SK-N-SH treated with all-trans-retinoic acid at 6 μM for 48 hours (cell line): Measurements from ENCODE around the gene VTI1A.

ENCODE experiments used
- ATAC-seq: fragments of 200-7000 bp; cut with Tn5 transposase; 3 replicates; pipeline ENCODE4 v1.9.1; 2020; ENCODE audit warnings: mild to moderate bottlenecking, moderate library complexity
- ARNTL ChIP-seq: fragments of 450-650 bp; formaldehyde crosslinking; IDR thresholded peaks from 2 replicates; pipeline ENCODE4 v1.5.0; 2020; ENCODE audit warnings: low read depth, mild to moderate bottlenecking, moderate library complexity, borderline replicate concordance
- BACH2 ChIP-seq: fragments of 250-450 bp; sonication (Bioruptor Pico); IDR thresholded peaks from 2 replicates; pipeline ENCODE4 v1.9.0; 2021; ENCODE audit warnings: mild to moderate bottlenecking, borderline replicate concordance
- CREB5 ChIP-seq: fragments of 250-450 bp; sonication (Bioruptor Pico); IDR thresholded peaks from 2 replicates; pipeline ENCODE4 v1.5.1; 2020; ENCODE audit warnings: low read depth, mild to moderate bottlenecking, moderate library complexity
- CSDC2 ChIP-seq: fragments of 250-450 bp; sonication (Bioruptor Pico); IDR thresholded peaks from 2 replicates; pipeline ENCODE4 v1.5.0; 2020; ENCODE audit warnings: mild to moderate bottlenecking, moderate library complexity
- ESRRG ChIP-seq: fragments of 250-450 bp; sonication (Bioruptor Pico); IDR thresholded peaks from 2 replicates; pipeline ENCODE4 v1.6.1; 2021; ENCODE audit warnings: mild to moderate bottlenecking
- GLIS3 ChIP-seq: fragments of 250-450 bp; sonication (Bioruptor Pico); IDR thresholded peaks from 2 replicates; pipeline ENCODE4 v1.5.0; 2020; ENCODE audit warnings: mild to moderate bottlenecking, moderate library complexity
- ISL1 ChIP-seq: fragments of 250-450 bp; sonication (Bioruptor Pico); IDR thresholded peaks from 2 replicates; pipeline ENCODE4 v2.1.2; 2022; ENCODE audit warnings: mild to moderate bottlenecking, moderate library complexity
- OSR1 ChIP-seq: fragments of 250-450 bp; sonication (Bioruptor Pico); IDR thresholded peaks from 2 replicates; pipeline ENCODE4 v1.8.0; 2022; ENCODE audit warnings: moderate library complexity, mild to moderate bottlenecking, inconsistent platforms
- PATZ1 ChIP-seq: fragments of 250-450 bp; sonication (Bioruptor Pico); IDR thresholded peaks from 2 replicates; pipeline ENCODE4 v1.8.0; 2020; ENCODE audit warnings: mild to moderate bottlenecking, moderate library complexity, borderline replicate concordance
- POU6F1 ChIP-seq: fragments of 250-450 bp; sonication (Bioruptor Pico); IDR thresholded peaks from 2 replicates; pipeline ENCODE4 v1.8.0; 2021; ENCODE audit warnings: low read depth, mild to moderate bottlenecking, moderate library complexity, borderline replicate concordance
- PPARA ChIP-seq: fragments of 250-450 bp; sonication (Bioruptor Pico); IDR thresholded peaks from 2 replicates; pipeline ENCODE4 v1.5.0; 2020; ENCODE audit warnings: mild to moderate bottlenecking, borderline replicate concordance
- RARB ChIP-seq: fragments of 250-450 bp; sonication (Bioruptor Pico); IDR thresholded peaks from 2 replicates; pipeline ENCODE4 v1.8.0; 2021; ENCODE audit warnings: mild to moderate bottlenecking, moderate library complexity
- SNAI2 ChIP-seq: fragments of 250-450 bp; sonication (Bioruptor Pico); IDR thresholded peaks from 2 replicates; pipeline ENCODE4 v1.5.0; 2020; ENCODE audit warnings: mild to moderate bottlenecking, moderate library complexity
- TCF4 ChIP-seq: fragments of 250-450 bp; sonication (Bioruptor Pico); IDR thresholded peaks from 2 replicates; pipeline ENCODE4 v1.8.0; 2021; ENCODE audit warnings: mild to moderate bottlenecking, moderate library complexity, borderline replicate concordance
- TOX ChIP-seq: fragments of 250-450 bp; sonication (Bioruptor Pico); IDR thresholded peaks from 2 replicates; pipeline ENCODE4 v1.8.0; 2021; ENCODE audit warnings: mild to moderate bottlenecking, moderate library complexity, borderline replicate concordance
- TSHZ2 ChIP-seq: fragments of 250-450 bp; sonication (Bioruptor Pico); IDR thresholded peaks from 2 replicates; pipeline ENCODE4 v1.5.0; 2020; ENCODE audit warnings: mild to moderate bottlenecking, moderate library complexity
- ZC3H10 ChIP-seq: fragments of 250-450 bp; sonication (Bioruptor Pico); IDR thresholded peaks from 2 replicates; pipeline ENCODE4 v1.5.1; 2021; ENCODE audit warnings: mild to moderate bottlenecking, moderate library complexity
- ZFP3 ChIP-seq: fragments of 250-450 bp; sonication (Bioruptor Pico); IDR thresholded peaks from 2 replicates; pipeline ENCODE4 v1.5.0; 2020; ENCODE audit warnings: mild to moderate bottlenecking, moderate library complexity
- ZFP30 ChIP-seq: fragments of 450-650 bp; formaldehyde crosslinking; IDR thresholded peaks from 2 replicates; pipeline ENCODE4 v1.5.0; 2022; ENCODE audit warnings: mild to moderate bottlenecking, moderate library complexity
- ZNF565 ChIP-seq: fragments of 450-650 bp; formaldehyde crosslinking; conservative IDR thresholded peaks from 2 replicates; pipeline ENCODE4 v1.5.0; 2020; ENCODE audit warnings: low read depth, mild to moderate bottlenecking, moderate library complexity
- ZNF70 ChIP-seq: fragments of 450-650 bp; formaldehyde crosslinking; IDR thresholded peaks from 2 replicates; pipeline ENCODE4 v1.5.0; 2020; ENCODE audit warnings: mild to moderate bottlenecking, moderate library complexity
- ZNF8 ChIP-seq: fragments of 450-650 bp; formaldehyde crosslinking; IDR thresholded peaks from 2 replicates; pipeline ENCODE4 v1.5.0; 2020; ENCODE audit warnings: mild to moderate bottlenecking, moderate library complexity

VTI1A gene

GRCh38 chr10:112821038-112821437, 374.0 kb downstream of the VTI1A start:
- TF ChIP-seq PPARA (CRISPR knock-in tag) (no peak), ZNF565 (no peak), ZFP30 (CRISPR knock-in tag) (no peak), CSDC2 (no peak), TOX (CRISPR knock-in tag) (no peak), PATZ1 (no peak), ISL1 (CRISPR knock-in tag) (no peak), SNAI2 (no peak), CREB5 (CRISPR knock-in tag) (no peak), ARNTL (no peak), RARB (CRISPR knock-in tag) (no peak), GLIS3 (CRISPR knock-in tag) (no peak), ZNF8 (CRISPR knock-in tag) (no peak), TSHZ2 (CRISPR knock-in tag) (no peak), TCF4 (no peak), ZFP3 (CRISPR knock-in tag) (no peak), OSR1 (no peak), BACH2 (CRISPR knock-in tag) (no peak), ESRRG (CRISPR knock-in tag) (no peak)
- ATAC-seq = no peak

- TF ChIP-seq TOX (CRISPR knock-in tag) (no peak), TCF4 (no peak), SNAI2 (no peak), ESRRG (CRISPR knock-in tag) (no peak)
- TF ChIP-seq, all 23 proteins: peak for 0
These were observed 374.6 kb downstream of the VTI1A start for GRCh38 chr10:112821663-112822062.

GRCh38 chr10:112823007-112823406, 376.0 kb downstream of the VTI1A start:
- no peak for ATAC-seq
- no peak for TF ChIP-seq ZNF70
- TF ChIP-seq BACH2 (CRISPR knock-in tag) = no peak
- no peak for TF ChIP-seq ARNTL
- no peak for TF ChIP-seq ZNF565
- TF ChIP-seq ZC3H10 (CRISPR knock-in tag) = no peak
- no peak for TF ChIP-seq POU6F1
- TF ChIP-seq, all 23 proteins: peak for 0

More at GRCh38 chr10:112821663-112822062, 374.6 kb downstream of the VTI1A start:
- no peak; the same call in 2 of the 3 replicates for ATAC-seq

GRCh38 chr10:112823604-112824003, 376.6 kb downstream of the VTI1A start:
- no peak for ATAC-seq
- no peak for TF ChIP-seq BACH2 (CRISPR knock-in tag)
- TF ChIP-seq TCF4 = no peak
- TF ChIP-seq ZNF565 = no peak
- TF ChIP-seq ZC3H10 (CRISPR knock-in tag) = no peak
- TF ChIP-seq ZNF70 = no peak
- TF ChIP-seq SNAI2 = no peak
- no peak for TF ChIP-seq ZFP30 (CRISPR knock-in tag)
- no peak for TF ChIP-seq ZFP3 (CRISPR knock-in tag)
- TF ChIP-seq PATZ1 = no peak
- TF ChIP-seq GLIS3 (CRISPR knock-in tag) = no peak
- no peak for TF ChIP-seq ESRRG (CRISPR knock-in tag)
- no peak for TF ChIP-seq TSHZ2 (CRISPR knock-in tag)
- TF ChIP-seq PPARA (CRISPR knock-in tag) = no peak
- TF ChIP-seq TOX (CRISPR knock-in tag) = no peak
- no peak for TF ChIP-seq ZNF8 (CRISPR knock-in tag)
- no peak for TF ChIP-seq ISL1 (CRISPR knock-in tag)
- TF ChIP-seq CSDC2 = no peak
